ENCODE results near the gene ABCA4.

GRCh38 chr1:94009304-94009703 lies 111.6 kb downstream of the ABCA4 start:
- no peak for TF ChIP-seq CTCF (IDR thresholded peaks at IDR 0.05)
- no peak for TF ChIP-seq EP300 (IDR thresholded peaks at IDR 0.05)
- TF ChIP-seq POLR2A (IDR thresholded peaks at IDR 0.05): no peak
- TF ChIP-seq POLR2AphosphoS5 (IDR thresholded peaks at IDR 0.05): no peak

Measured in stomach (tissue), 4 donors.